Liver (tissue), 9 donors: ENCODE results near the gene PABPN1L. TPM values are rescaled to one million over a fixed set of nuclear protein-coding genes. Genes with fewer than 3 reads are reported as not detected.

Source experiments
- DNase-seq: peaks from one replicate; pipeline ENCODE4 v3.0.0-alpha.2; 2017; ENCODE audit warnings: low spot score
- H3K27ac ChIP-seq, 2 donors: one replicate each; pipeline ENCODE4 v1.7.0; 2013; ENCODE audit warnings: inconsistent platforms in 2 of 2, low read length in 2 of 2, control low read depth in 1 of 2, low read depth in 1 of 2, mild to moderate bottlenecking in 1 of 2
- H3K27me3 ChIP-seq, 4 donors: one replicate each; pipeline versions ENCODE4 v1.6.1 to v1.7.0; 2013; ENCODE audit warnings: low read length in 3 of 4, inconsistent platforms in 1 of 4, mild to moderate bottlenecking in 1 of 4, moderate library complexity in 1 of 4; ENCODE audit not compliant: control insufficient read depth in 4 of 4, insufficient read depth in 4 of 4
- H3K36me3 ChIP-seq, 4 donors: one replicate each; pipeline versions ENCODE4 v1.6.1 to v1.7.0; 2013; ENCODE audit warnings: low read length in 3 of 4, mild to moderate bottlenecking in 3 of 4, low read depth in 1 of 4, moderate library complexity in 1 of 4; ENCODE audit not compliant: control insufficient read depth in 4 of 4, insufficient read depth in 3 of 4
- H3K4me1 ChIP-seq, 4 donors: one replicate each; pipeline versions ENCODE4 v1.6.1 to v1.7.0; 2013; ENCODE audit warnings: low read length in 3 of 4, mild to moderate bottlenecking in 3 of 4, moderate library complexity in 1 of 4; ENCODE audit not compliant: control insufficient read depth in 4 of 4, insufficient read depth in 4 of 4
- H3K4me3 ChIP-seq, 3 donors: one replicate each; pipeline versions ENCODE4 v1.6.1 to v1.7.0; 2013; ENCODE audit warnings: low read length in 3 of 3, control low read depth in 1 of 3, low read depth in 1 of 3, mild to moderate bottlenecking in 1 of 3
- H3K9ac ChIP-seq, 2 donors: one replicate each; pipeline ENCODE4 v1.7.0; 2013; ENCODE audit warnings: low read length in 2 of 2, mild to moderate bottlenecking in 2 of 2, moderate library complexity in 2 of 2, control low read depth in 1 of 2, low read depth in 1 of 2
- H3K9me3 ChIP-seq, 4 donors: one replicate each; pipeline versions ENCODE4 v1.6.1 to v1.7.0; 2013; ENCODE audit warnings: low read length in 3 of 4; ENCODE audit not compliant: control insufficient read depth in 4 of 4
- EGR1 ChIP-seq, 2 donors: IDR thresholded peaks; 2 replicates each; pipeline ENCODE4 v1.6.1; 2016 to 2018; ENCODE audit warnings: antibody characterized with exemption in 2 of 2, low read depth in 2 of 2
- FOXA1 ChIP-seq: IDR thresholded peaks from 2 replicates; pipeline ENCODE4 v1.6.1; 2016; ENCODE audit warnings: antibody characterized with exemption
- GABPA ChIP-seq, 2 donors: IDR thresholded peaks in 1 of 2; conservative IDR thresholded peaks in 1 of 2; 2 replicates each; pipeline ENCODE4 v1.6.1; 2016; ENCODE audit warnings: antibody characterized with exemption in 2 of 2, mild to moderate bottlenecking in 1 of 2, moderate library complexity in 1 of 2
- HNF4A ChIP-seq, 2 donors: conservative IDR thresholded peaks; 2 replicates each; pipeline ENCODE4 v1.6.1; 2016; ENCODE audit warnings: antibody characterized with exemption in 2 of 2, mild to moderate bottlenecking in 2 of 2
- HNF4G ChIP-seq: IDR thresholded peaks from 2 replicates; pipeline ENCODE4 v1.6.1; 2016; ENCODE audit warnings: antibody characterized with exemption
- JUND ChIP-seq, 2 donors: IDR thresholded peaks; 2 replicates each; pipeline ENCODE4 v1.6.1; 2016; ENCODE audit warnings: antibody characterized with exemption in 2 of 2
- REST ChIP-seq: IDR thresholded peaks from 2 replicates; pipeline ENCODE4 v1.6.1; 2016; ENCODE audit warnings: antibody characterized with exemption, mild to moderate bottlenecking
- SP1 ChIP-seq: IDR thresholded peaks from 2 replicates; pipeline ENCODE4 v1.6.1; 2018; ENCODE audit warnings: antibody characterized with exemption, mild to moderate bottlenecking
- TAF1 ChIP-seq: conservative IDR thresholded peaks from 2 replicates; pipeline ENCODE4 v1.6.1; 2016; ENCODE audit warnings: antibody characterized with exemption, mild to moderate bottlenecking
- ZBTB33 ChIP-seq: IDR thresholded peaks from 2 replicates; pipeline ENCODE4 v1.6.1; 2016; ENCODE audit warnings: antibody characterized with exemption
- WGBS: extraction: QIAGEN DNeasy Blood & Tissue Kit; methylation state at CpG from one replicate; pipeline ENCODE4 v1.1.7; 2013; 5-methylcytosine and 5-hydroxymethylcytosine counted together
- polyA plus RNA-seq, 2 donors: library from polyadenylated mRNA; stranded (reverse) in 1 of 2; unstranded in 1 of 2; fragments of 200-250 nt in 1 of 2; fragments of >200 nt in 1 of 2; fragmentation: Nextera tagmentation in 1 of 2; extraction: Ambion mirVana in 1 of 2; gene quantifications; one replicate each; pipeline versions ENCODE4 v1.2.1 to v1.2.3, GENCODE V29; 2013 to 2015
- total RNA-seq, 2 donors: library from RNA; depleted of rRNA; stranded (reverse); fragments of >200 nt; gene quantifications; one replicate each; pipeline ENCODE4 v1.2.3, GENCODE V29; 2014
- donor health status: healthy.
- donor health status: healthy.
- donor health status: healthy.
- donor health status: healthy.
- donor health status: healthy.

PABPN1L gene
- total and polyA plus RNA-seq, 4 donors = 0.09 TPM; not detected in 3

GRCh38 chr16:88905563-88905962 lies 39.1 kb upstream of the PABPN1L start:
- TF ChIP-seq JUND (IDR thresholded peaks at IDR 0.05) (no peak), GABPA (IDR thresholded peaks at IDR 0.05 in 1 of 2, conservative IDR thresholded peaks at IDR 0.05 in 1 of 2) (no peak), HNF4G (no peak), FOXA1 (no peak), HNF4A (conservative IDR thresholded peaks at IDR 0.05) (no peak), SP1 (no peak), TAF1 (no peak), ZBTB33 (no peak)
- 32% methylated on average over 13 of the region's 13 CpGs for WGBS
- H3K27me3 ChIP-seq = no peaks in the 10 kb centered on the region

GRCh38 chr16:88904676-88905365 lies 38.4 kb upstream of the PABPN1L start:
- WGBS = 82% methylated on average over 21 of the region's 21 CpGs

More at GRCh38 chr16:88905563-88905962, 39.1 kb upstream of the PABPN1L start:
- peak; percentile 47 for DNase-seq
- Histone ChIP-seq H3K36me3 (no peaks in the 10 kb centered on the region), H3K4me1 (no peaks in the 10 kb centered on the region), H3K27ac (no peak overlapping the region), H3K4me3 (no peak overlapping the region), H3K9ac (no peak overlapping the region), H3K9me3 (no peaks in the 10 kb centered on the region)

More at GRCh38 chr16:88904676-88905365, 38.4 kb upstream of the PABPN1L start:
- Histone ChIP-seq H3K9ac (no peak overlapping the region), H3K27me3 (no peaks in the 10 kb centered on the region), H3K27ac (no peak overlapping the region), H3K4me1 (no peaks in the 10 kb centered on the region), H3K9me3 (no peaks in the 10 kb centered on the region), H3K36me3 (no peaks in the 10 kb centered on the region), H3K4me3 (no peak overlapping the region)
- TF ChIP-seq TAF1 (no peak), REST (no peak), GABPA (IDR thresholded peaks at IDR 0.05 in 1 of 2, conservative IDR thresholded peaks at IDR 0.05 in 1 of 2) (no peak), EGR1 (IDR thresholded peaks at IDR 0.05; ENCODE audit: low read depth in 2 of 2) (no peak)
- no peak for DNase-seq
